GM12891 (cell line): ENCODE results near the gene OR52B6.

Source experiments
- DNase-seq: peaks from one replicate; pipeline ENCODE4 v3.0.0; 2011; ENCODE audit warnings: low spot score; ENCODE audit not compliant: insufficient read length
- FAIRE-seq: peaks from 2 replicates; lab custom pipeline; 2011; peaks lifted over from hg19 to GRCh38; lab: Jason Lieb, UNC
- PAX5 ChIP-seq: IDR thresholded peaks from 2 replicates; pipeline ENCODE4 v1.6.1; 2011; ENCODE audit warnings: low read length, moderate library complexity, mild to moderate bottlenecking; ENCODE audit not compliant: insufficient read depth, severe bottlenecking
- POLR2A ChIP-seq: IDR thresholded peaks from 2 replicates; pipeline ENCODE4 v1.6.1; 2011; ENCODE audit warnings: low read depth, low read length, control low read depth
- POLR2AphosphoS5 ChIP-seq: IDR thresholded peaks from 2 replicates; pipeline ENCODE4 v1.6.1; 2011; ENCODE audit warnings: low read depth, low read length, control low read depth
- POU2F2 ChIP-seq: IDR thresholded peaks from 2 replicates; pipeline ENCODE4 v1.6.1; 2011; ENCODE audit warnings: low read depth, mild to moderate bottlenecking, control low read depth, low read length, moderate library complexity
- SPI1 ChIP-seq: IDR thresholded peaks from 2 replicates; pipeline ENCODE4 v1.6.1; 2011; ENCODE audit warnings: low read depth, low read length, control low read depth
- TAF1 ChIP-seq: IDR thresholded peaks from 2 replicates; pipeline ENCODE4 v1.6.1; 2011; ENCODE audit warnings: low read depth, low read length, control low read depth

OR52B6 gene

GRCh38 chr11:5631417-5631816 lies 50.7 kb downstream of the OR52B6 start:
- DNase-seq (no peak), FAIRE-seq (peak; percentile 79)
- TF ChIP-seq POLR2AphosphoS5: no peak
- no peak for TF ChIP-seq TAF1
- TF ChIP-seq POU2F2: no peak
- no peak for TF ChIP-seq POLR2A
- no peak for TF ChIP-seq SPI1
- TF ChIP-seq PAX5: no peak
